Stomach (tissue), 4 donors: ENCODE results near the gene RGS7BP.

ENCODE experiments used
- EP300 ChIP-seq: sonication (generic); formaldehyde crosslinking; IDR thresholded peaks from one replicate; pipeline ENCODE4 v1.6.1; 2017; ENCODE audit warnings: antibody characterized with exemption
- POLR2A ChIP-seq, 4 donors: fragments of 450-650 bp; IDR thresholded peaks; one replicate each; pipeline ENCODE4 v1.6.1; 2016; ENCODE audit warnings: antibody characterized with exemption in 4 of 4, control low read depth in 2 of 4, mild to moderate bottlenecking in 1 of 4, moderate library complexity in 1 of 4
- POLR2AphosphoS5 ChIP-seq, 3 donors: sonication (generic); formaldehyde crosslinking; IDR thresholded peaks; one replicate each; pipeline ENCODE4 v1.6.1; 2016; ENCODE audit warnings: antibody characterized with exemption in 3 of 3
- TF ChIP-seq, protein P1 (sequence below), 7 experiments: fragments of 450-650 bp in 4 of 7; fragments of 200-600 bp in 3 of 7; sonication (generic) in 3 of 7; IDR thresholded peaks; one replicate each; pipeline ENCODE4 v1.5.1; 2016 to 2019; ENCODE audit warnings: antibody characterized with exemption in 7 of 7, control low read depth in 2 of 7, mild to moderate bottlenecking in 1 of 7

DNA sequence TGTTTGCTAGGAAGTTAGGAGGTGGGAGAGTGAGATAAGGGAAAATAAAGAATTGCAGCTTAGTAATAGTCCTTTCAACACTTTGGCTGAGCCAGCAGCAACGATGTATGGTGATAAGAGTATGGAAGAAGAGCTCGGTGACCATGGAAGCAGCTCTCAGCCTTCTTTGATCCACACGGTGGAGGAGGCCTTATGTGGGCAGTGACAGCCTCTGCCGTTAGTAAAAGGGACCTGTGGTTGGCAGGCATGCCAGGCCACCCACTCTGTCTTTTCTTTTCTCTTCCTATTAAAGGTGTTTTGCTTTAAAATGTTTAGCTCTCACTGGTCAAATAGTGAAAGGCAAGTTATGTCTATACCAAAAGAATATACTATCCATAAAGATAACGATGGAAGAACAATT lies 7.7 kb downstream of the RGS7BP start:
- TF ChIP-seq, protein P1, sequence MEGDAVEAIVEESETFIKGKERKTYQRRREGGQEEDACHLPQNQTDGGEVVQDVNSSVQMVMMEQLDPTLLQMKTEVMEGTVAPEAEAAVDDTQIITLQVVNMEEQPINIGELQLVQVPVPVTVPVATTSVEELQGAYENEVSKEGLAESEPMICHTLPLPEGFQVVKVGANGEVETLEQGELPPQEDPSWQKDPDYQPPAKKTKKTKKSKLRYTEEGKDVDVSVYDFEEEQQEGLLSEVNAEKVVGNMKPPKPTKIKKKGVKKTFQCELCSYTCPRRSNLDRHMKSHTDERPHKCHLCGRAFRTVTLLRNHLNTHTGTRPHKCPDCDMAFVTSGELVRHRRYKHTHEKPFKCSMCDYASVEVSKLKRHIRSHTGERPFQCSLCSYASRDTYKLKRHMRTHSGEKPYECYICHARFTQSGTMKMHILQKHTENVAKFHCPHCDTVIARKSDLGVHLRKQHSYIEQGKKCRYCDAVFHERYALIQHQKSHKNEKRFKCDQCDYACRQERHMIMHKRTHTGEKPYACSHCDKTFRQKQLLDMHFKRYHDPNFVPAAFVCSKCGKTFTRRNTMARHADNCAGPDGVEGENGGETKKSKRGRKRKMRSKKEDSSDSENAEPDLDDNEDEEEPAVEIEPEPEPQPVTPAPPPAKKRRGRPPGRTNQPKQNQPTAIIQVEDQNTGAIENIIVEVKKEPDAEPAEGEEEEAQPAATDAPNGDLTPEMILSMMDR (IDR thresholded peaks at IDR 0.05) = no peak
- TF ChIP-seq POLR2AphosphoS5 (IDR thresholded peaks at IDR 0.05) (no peak), POLR2A (IDR thresholded peaks at IDR 0.05) (no peak), EP300 (no peak)
